Measurements from ENCODE around the gene CCSER2.
"Not testable (repeated sequence)": the region's sequence is repeated elsewhere in the genome, so short reads cannot be mapped to it uniquely, and the experiment has no call there.

The CCSER2 gene

GRCh38 chr10:84401854-84402611, 73.6 kb downstream of the CCSER2 start:
- no peak for DNase-seq

GRCh38 chr10:84404783-84405182, 76.4 kb downstream of the CCSER2 start:
- DNase-seq = no peak

- no peak for DNase-seq
Measured at GRCh38 chr10:84405662-84406061, 77.3 kb downstream of the CCSER2 start.

GRCh38 chr10:84406561-84406960, 78.2 kb downstream of the CCSER2 start:
- DNase-seq = no peak

GRCh38 chr10:84407388-84408049, 79.1 kb downstream of the CCSER2 start:
- no peak for DNase-seq

GRCh38 chr10:84412482-84412881, 84.1 kb downstream of the CCSER2 start:
- no peak for DNase-seq

GRCh38 chr10:84414110-84414509, 85.7 kb downstream of the CCSER2 start:
- DNase-seq = not testable (repeated sequence)

- DNase-seq = no peak
Measured at GRCh38 chr10:84415539-84416244, 87.3 kb downstream of the CCSER2 start.

GRCh38 chr10:84416245-84416555, 87.8 kb downstream of the CCSER2 start:
- no peak for DNase-seq

GRCh38 chr10:84423719-84424118, 95.3 kb downstream of the CCSER2 start:
- no peak for DNase-seq

GRCh38 chr10:84424731-84425167, 96.4 kb downstream of the CCSER2 start:
- peak; percentile 48 for DNase-seq

- DNase-seq = no peak
Measured at GRCh38 chr10:84427903-84428650, 99.7 kb downstream of the CCSER2 start.

GRCh38 chr10:84428711-84429110, 100.3 kb downstream of the CCSER2 start:
- no peak for DNase-seq

GRCh38 chr10:84429926-84430520, 101.6 kb downstream of the CCSER2 start:
- DNase-seq = no peak

GRCh38 chr10:84432891-84433290, 104.5 kb downstream of the CCSER2 start:
- no peak for DNase-seq

GRCh38 chr10:84440781-84441180, 112.4 kb downstream of the CCSER2 start:
- no peak for DNase-seq

- DNase-seq = peak; percentile 90
Measured at GRCh38 chr10:84447701-84448400, 119.5 kb downstream of the CCSER2 start.

GRCh38 chr10:84449351-84449750, 121.0 kb downstream of the CCSER2 start:
- DNase-seq = not testable (repeated sequence)

- DNase-seq = no peak
Measured at GRCh38 chr10:84452003-84452402, 123.6 kb downstream of the CCSER2 start.

GRCh38 chr10:84453303-84453702, 124.9 kb downstream of the CCSER2 start:
- DNase-seq = no peak

GRCh38 chr10:84456126-84456525, 127.7 kb downstream of the CCSER2 start:
- DNase-seq = no peak

GRCh38 chr10:84460520-84460919, 132.1 kb downstream of the CCSER2 start:
- DNase-seq = no peak

Data from NCI-H446 treated with DMSO at 0.1 percent for 48 hours (cell line).